HepG2 (cell line): Measurements from ENCODE around the gene RAB3B. TPM values are rescaled to one million over a fixed set of nuclear protein-coding genes. Genes with fewer than 3 reads are reported as not detected.

Experiments
- ARID2 ChIP-seq: sonication (generic); formaldehyde crosslinking; IDR thresholded peaks from 2 replicates; pipeline ENCODE4 v1.8.1; 2022; ENCODE audit warnings: mild to moderate bottlenecking, missing genetic modification reagents, borderline replicate concordance
- ARNT2 ChIP-seq: sonication (generic); formaldehyde crosslinking; IDR thresholded peaks from 2 replicates; pipeline ENCODE4 v1.8.0; 2022; ENCODE audit warnings: mild to moderate bottlenecking, low read depth, missing genetic modification reagents, moderate library complexity
- ATF7-NPFF ChIP-seq: sonication (generic); formaldehyde crosslinking; IDR thresholded peaks from 2 replicates; pipeline ENCODE4 v1.8.1; 2023; ENCODE audit warnings: mild to moderate bottlenecking, low read depth, missing genetic modification reagents, moderate library complexity
- CBX1 ChIP-seq: IDR thresholded peaks from one replicate; pipeline ENCODE4 v1.6.1; 2016; ENCODE audit warnings: antibody characterized with exemption, low read depth
- CBX2 ChIP-seq, 2 experiments: fragments of 200-600 bp in 1 of 2; sonication (generic); formaldehyde crosslinking in 1 of 2; IDR thresholded peaks; 2 replicates each; pipeline versions ENCODE4 v1.7.0 to v1.8.1; 2018 to 2022; ENCODE audit warnings: low read depth in 2 of 2, low read length in 1 of 2, mild to moderate bottlenecking in 1 of 2, missing genetic modification reagents in 1 of 2
- CHCHD3 ChIP-seq: sonication (generic); formaldehyde crosslinking; IDR thresholded peaks from 2 replicates; pipeline ENCODE4 v1.8.0; 2022; ENCODE audit warnings: mild to moderate bottlenecking, missing genetic modification reagents, moderate library complexity
- EEA1 ChIP-seq: sonication (generic); formaldehyde crosslinking; IDR thresholded peaks from 2 replicates; pipeline ENCODE4 v1.5.1; 2020; ENCODE audit warnings: mild to moderate bottlenecking, missing genetic modification reagents, borderline replicate concordance
- EED ChIP-seq: sonication (generic); formaldehyde crosslinking; IDR thresholded peaks from 2 replicates; pipeline ENCODE4 v1.5.0; 2020; ENCODE audit warnings: mild to moderate bottlenecking, missing genetic modification reagents
- KLF13 ChIP-seq: sonication (generic); formaldehyde crosslinking; IDR thresholded peaks from 2 replicates; pipeline ENCODE4 v1.4.0; 2020; ENCODE audit warnings: mild to moderate bottlenecking, missing genetic modification reagents
- NFKBIZ ChIP-seq: IDR thresholded peaks from 2 replicates; pipeline ENCODE4 v1.6.1; 2018; ENCODE audit warnings: missing genetic modification reagents, missing compliant biosample characterization
- PHF21A ChIP-seq: sonication (generic); formaldehyde crosslinking; IDR thresholded peaks from 2 replicates; pipeline ENCODE4 v1.5.0; 2020; ENCODE audit warnings: mild to moderate bottlenecking, missing genetic modification reagents
- SCMH1 ChIP-seq: sonication (generic); formaldehyde crosslinking; IDR thresholded peaks from 2 replicates; pipeline ENCODE4 v1.9.0; 2021; ENCODE audit warnings: missing genetic modification reagents, mild to moderate bottlenecking, borderline replicate concordance
- ZBTB21 ChIP-seq: sonication (generic); formaldehyde crosslinking; IDR thresholded peaks from 2 replicates; pipeline ENCODE4 v1.4.0; 2020; ENCODE audit warnings: missing genetic modification reagents
- ZNF121 ChIP-seq: sonication (generic); formaldehyde crosslinking; IDR thresholded peaks from 2 replicates; pipeline ENCODE4 v1.5.0; 2020; ENCODE audit warnings: mild to moderate bottlenecking, missing genetic modification reagents
- ZNF230 ChIP-seq: sonication (generic); formaldehyde crosslinking; IDR thresholded peaks from 2 replicates; pipeline ENCODE4 v1.4.0; 2020; ENCODE audit warnings: mild to moderate bottlenecking, missing genetic modification reagents
- ZNF232 ChIP-seq: sonication (generic); formaldehyde crosslinking; IDR thresholded peaks from 2 replicates; pipeline ENCODE4 v1.4.0; 2020; ENCODE audit warnings: missing genetic modification reagents, borderline replicate concordance
- ZNF329 ChIP-seq: sonication (generic); formaldehyde crosslinking; IDR thresholded peaks from 2 replicates; pipeline ENCODE4 v1.9.0; 2021; ENCODE audit warnings: low read depth, mild to moderate bottlenecking, missing genetic modification reagents
- ZNF550 ChIP-seq: sonication (generic); formaldehyde crosslinking; IDR thresholded peaks from 2 replicates; pipeline ENCODE4 v1.4.0; 2020; ENCODE audit warnings: mild to moderate bottlenecking, missing genetic modification reagents, borderline replicate concordance
- ZNF746 ChIP-seq: sonication (generic); formaldehyde crosslinking; IDR thresholded peaks from 2 replicates; pipeline ENCODE4 v1.8.0; 2022; ENCODE audit warnings: mild to moderate bottlenecking, missing genetic modification reagents
- ZNF772 ChIP-seq: sonication (generic); formaldehyde crosslinking; IDR thresholded peaks from 2 replicates; pipeline ENCODE4 v1.5.0; 2020; ENCODE audit warnings: mild to moderate bottlenecking, missing genetic modification reagents
- ZNF781 ChIP-seq: sonication (generic); formaldehyde crosslinking; IDR thresholded peaks from 2 replicates; pipeline ENCODE4 v1.5.1; 2020; ENCODE audit warnings: borderline replicate concordance, mild to moderate bottlenecking, missing genetic modification reagents; ENCODE audit errors: not compliant biosample characterization
- ZSCAN25 ChIP-seq: sonication (generic); formaldehyde crosslinking; IDR thresholded peaks from 2 replicates; pipeline ENCODE4 v1.8.0; 2022; ENCODE audit warnings: mild to moderate bottlenecking, missing genetic modification reagents
- ZSCAN31 ChIP-seq: sonication (generic); formaldehyde crosslinking; IDR thresholded peaks from 2 replicates; pipeline ENCODE4 v1.5.0; 2020; ENCODE audit warnings: low read depth, mild to moderate bottlenecking, missing genetic modification reagents
- polyA plus RNA-seq, 8 experiments: library from polyadenylated mRNA; depleted of rRNA in 3 of 8; stranded (reverse) in 7 of 8; unstranded in 1 of 8; fragments of >200 nt; fragmentation: Illumina TruSeq in 4 of 8; extraction: Trizol in 4 of 8; gene quantifications; 2 replicates each; pipeline versions ENCODE4 v1.2.1 to v1.2.3, GENCODE V29; 2011 to 2016; ENCODE audit warnings: low read depth in 4 of 8, missing spikeins in 1 of 8, mixed read lengths in 1 of 8; ENCODE audit not compliant: insufficient read depth in 1 of 8
- total RNA-seq, 5 experiments: library from RNA; depleted of rRNA; stranded (reverse); fragments of >200 nt; fragmentation: Illumina TruSeq; extraction: Trizol; gene quantifications; 2 replicates each; pipeline ENCODE4 v1.2.3, GENCODE V29; 2016; ENCODE audit warnings: low read depth in 1 of 5
- TF ChIP-seq, protein P1 (sequence below): sonication (generic); formaldehyde crosslinking; conservative IDR thresholded peaks from 2 replicates; pipeline ENCODE4 v1.4.0; 2020; ENCODE audit warnings: missing genetic modification reagents
- TF ChIP-seq, protein P2 (sequence below): sonication (generic); formaldehyde crosslinking; conservative IDR thresholded peaks from 2 replicates; pipeline ENCODE4 v1.8.0; 2022; ENCODE audit warnings: missing genetic modification reagents
- TF ChIP-seq, protein P3 (sequence below): sonication (generic); formaldehyde crosslinking; IDR thresholded peaks from 2 replicates; pipeline ENCODE4 v1.4.0; 2020; ENCODE audit warnings: missing genetic modification reagents

Gene RAB3B
- total and polyA plus RNA-seq, 2 of the 13 experiments (the other 11 are each of a cell fraction or from before 2014, with no cell fraction given) = 1.0 to 1.2 TPM

DNA sequence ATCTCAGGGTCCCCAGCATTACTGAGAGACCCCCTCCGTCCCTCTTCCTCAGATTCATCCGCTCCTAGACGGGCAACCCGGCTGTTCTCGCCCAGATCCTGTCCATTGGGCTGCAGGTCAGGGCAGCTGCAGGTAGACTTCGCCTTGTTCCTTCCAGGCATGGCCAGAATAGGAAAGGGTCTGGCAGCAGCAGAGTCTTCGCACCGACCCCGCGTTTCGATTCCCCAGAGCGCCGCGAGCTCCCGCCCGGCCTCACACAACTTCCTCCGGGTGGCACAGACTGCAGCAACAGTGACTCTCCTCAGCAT, 112.2 kb downstream of the RAB3B start (continued):
- TF ChIP-seq ZNF232 (CRISPR knock-in tag) (0 out of 2 replicates have a peak, but pooled peaks have one; percentile 42), CBX2 (IDR thresholded peaks at IDR 0.05; ENCODE audit: low read depth, low read length) (no peak), CBX2 (CRISPR knock-in tag; IDR thresholded peaks at IDR 0.05; ENCODE audit: low read depth) (no peak), ZBTB21 (CRISPR knock-in tag) (no peak), NFKBIZ (peak; percentile 25; the same call in 1 of the 2 replicates), EED (CRISPR knock-in tag) (0 out of 2 replicates have a peak, but pooled peaks have one; percentile 54), SCMH1 (no peak), ZNF781 (peak; percentile 49), CHCHD3 (peak; percentile 79; the same call in 1 of the 2 replicates), CBX1 (no peak), ZNF550 (CRISPR knock-in tag) (no peak), ZNF746 (CRISPR knock-in tag) (0 out of 2 replicates have a peak, but pooled peaks have one; percentile 23), ZSCAN25 (CRISPR knock-in tag) (no peak), ARID2 (CRISPR knock-in tag) (peak; percentile 71; the same call in 1 of the 2 replicates), ZNF121 (CRISPR knock-in tag) (no peak), ATF7-NPFF (peak; percentile 85; the same call in 1 of the 2 replicates), ARNT2 (CRISPR knock-in tag) (no peak), ZNF230 (CRISPR knock-in tag) (0 out of 2 replicates have a peak, but pooled peaks have one; percentile 16), ZNF772 (CRISPR knock-in tag) (0 out of 2 replicates have a peak, but pooled peaks have one; percentile 84), KLF13 (CRISPR knock-in tag) (no peak), PHF21A (CRISPR knock-in tag) (no peak), ZNF329 (CRISPR knock-in tag) (no peak), ZSCAN31 (CRISPR knock-in tag) (0 out of 2 replicates have a peak, but pooled peaks have one; percentile 32), EEA1 (no peak)
- TF ChIP-seq, protein P1, sequence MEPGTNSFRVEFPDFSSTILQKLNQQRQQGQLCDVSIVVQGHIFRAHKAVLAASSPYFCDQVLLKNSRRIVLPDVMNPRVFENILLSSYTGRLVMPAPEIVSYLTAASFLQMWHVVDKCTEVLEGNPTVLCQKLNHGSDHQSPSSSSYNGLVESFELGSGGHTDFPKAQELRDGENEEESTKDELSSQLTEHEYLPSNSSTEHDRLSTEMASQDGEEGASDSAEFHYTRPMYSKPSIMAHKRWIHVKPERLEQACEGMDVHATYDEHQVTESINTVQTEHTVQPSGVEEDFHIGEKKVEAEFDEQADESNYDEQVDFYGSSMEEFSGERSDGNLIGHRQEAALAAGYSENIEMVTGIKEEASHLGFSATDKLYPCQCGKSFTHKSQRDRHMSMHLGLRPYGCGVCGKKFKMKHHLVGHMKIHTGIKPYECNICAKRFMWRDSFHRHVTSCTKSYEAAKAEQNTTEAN = 0 out of 2 replicates have a peak, but pooled peaks have one; percentile 48
- TF ChIP-seq, protein P2, sequence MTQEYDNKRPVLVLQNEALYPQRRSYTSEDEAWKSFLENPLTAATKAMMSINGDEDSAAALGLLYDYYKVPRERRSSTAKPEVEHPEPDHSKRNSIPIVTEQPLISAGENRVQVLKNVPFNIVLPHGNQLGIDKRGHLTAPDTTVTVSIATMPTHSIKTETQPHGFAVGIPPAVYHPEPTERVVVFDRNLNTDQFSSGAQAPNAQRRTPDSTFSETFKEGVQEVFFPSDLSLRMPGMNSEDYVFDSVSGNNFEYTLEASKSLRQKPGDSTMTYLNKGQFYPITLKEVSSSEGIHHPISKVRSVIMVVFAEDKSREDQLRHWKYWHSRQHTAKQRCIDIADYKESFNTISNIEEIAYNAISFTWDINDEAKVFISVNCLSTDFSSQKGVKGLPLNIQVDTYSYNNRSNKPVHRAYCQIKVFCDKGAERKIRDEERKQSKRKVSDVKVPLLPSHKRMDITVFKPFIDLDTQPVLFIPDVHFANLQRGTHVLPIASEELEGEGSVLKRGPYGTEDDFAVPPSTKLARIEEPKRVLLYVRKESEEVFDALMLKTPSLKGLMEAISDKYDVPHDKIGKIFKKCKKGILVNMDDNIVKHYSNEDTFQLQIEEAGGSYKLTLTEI = no peak
- TF ChIP-seq, protein P3, sequence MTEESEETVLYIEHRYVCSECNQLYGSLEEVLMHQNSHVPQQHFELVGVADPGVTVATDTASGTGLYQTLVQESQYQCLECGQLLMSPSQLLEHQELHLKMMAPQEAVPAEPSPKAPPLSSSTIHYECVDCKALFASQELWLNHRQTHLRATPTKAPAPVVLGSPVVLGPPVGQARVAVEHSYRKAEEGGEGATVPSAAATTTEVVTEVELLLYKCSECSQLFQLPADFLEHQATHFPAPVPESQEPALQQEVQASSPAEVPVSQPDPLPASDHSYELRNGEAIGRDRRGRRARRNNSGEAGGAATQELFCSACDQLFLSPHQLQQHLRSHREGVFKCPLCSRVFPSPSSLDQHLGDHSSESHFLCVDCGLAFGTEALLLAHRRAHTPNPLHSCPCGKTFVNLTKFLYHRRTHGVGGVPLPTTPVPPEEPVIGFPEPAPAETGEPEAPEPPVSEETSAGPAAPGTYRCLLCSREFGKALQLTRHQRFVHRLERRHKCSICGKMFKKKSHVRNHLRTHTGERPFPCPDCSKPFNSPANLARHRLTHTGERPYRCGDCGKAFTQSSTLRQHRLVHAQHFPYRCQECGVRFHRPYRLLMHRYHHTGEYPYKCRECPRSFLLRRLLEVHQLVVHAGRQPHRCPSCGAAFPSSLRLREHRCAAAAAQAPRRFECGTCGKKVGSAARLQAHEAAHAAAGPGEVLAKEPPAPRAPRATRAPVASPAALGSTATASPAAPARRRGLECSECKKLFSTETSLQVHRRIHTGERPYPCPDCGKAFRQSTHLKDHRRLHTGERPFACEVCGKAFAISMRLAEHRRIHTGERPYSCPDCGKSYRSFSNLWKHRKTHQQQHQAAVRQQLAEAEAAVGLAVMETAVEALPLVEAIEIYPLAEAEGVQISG (CRISPR knock-in tag) = peak; percentile 10; the same call in 1 of the 2 replicates
